Measurements from ENCODE around the gene WDR6.

DNA sequence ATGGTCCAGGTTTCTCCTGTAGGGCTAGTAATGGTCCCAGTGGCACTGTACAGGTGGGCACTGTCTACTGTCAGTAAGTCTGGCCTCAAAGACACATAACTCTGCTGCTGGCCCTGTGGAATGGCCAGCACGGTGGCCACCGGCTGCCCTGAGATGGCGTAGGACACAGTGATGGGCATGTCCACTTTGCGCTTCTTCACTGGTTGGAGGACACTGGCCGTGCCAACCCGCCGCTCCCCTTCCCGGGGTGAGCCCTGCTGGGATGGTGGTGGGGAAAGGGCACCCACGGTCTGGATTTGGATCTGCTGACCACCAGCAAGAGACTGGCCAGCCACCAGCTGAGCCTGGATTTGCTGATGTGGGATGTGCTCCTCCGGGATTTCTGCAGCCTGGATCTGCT is 50.1 kb downstream of the WDR6 start:
- TF ChIP-seq POLR2A (IDR thresholded peaks at IDR 0.05; ENCODE audit: low read depth, low read length) (no peak), POLR2AphosphoS5 (IDR thresholded peaks at IDR 0.05; ENCODE audit: low read depth, low read length) (no peak), TAF1 (IDR thresholded peaks at IDR 0.05; ENCODE audit: low read depth, low read length) (no peak), POU2F2 (IDR thresholded peaks at IDR 0.05; ENCODE audit: low read depth, low read length) (no peak), PAX5 (IDR thresholded peaks at IDR 0.05; ENCODE audit: insufficient read depth, low read length, severe bottlenecking) (no peak)
